Stimulated activated naive CD4-positive, alpha-beta T cell treated with Interleukin-2 at 50 U/mL for 16 hours (primary cell): ENCODE results near the gene SMAGP.
"Not testable (repeated sequence)": the region's sequence is repeated elsewhere in the genome, so short reads cannot be mapped to it uniquely, and the experiment has no call there.

Experiments
- DNase-seq: peaks from one replicate; lab custom pipeline; 2025; lab: John Stamatoyannopoulos, UW

Gene SMAGP

DNA sequence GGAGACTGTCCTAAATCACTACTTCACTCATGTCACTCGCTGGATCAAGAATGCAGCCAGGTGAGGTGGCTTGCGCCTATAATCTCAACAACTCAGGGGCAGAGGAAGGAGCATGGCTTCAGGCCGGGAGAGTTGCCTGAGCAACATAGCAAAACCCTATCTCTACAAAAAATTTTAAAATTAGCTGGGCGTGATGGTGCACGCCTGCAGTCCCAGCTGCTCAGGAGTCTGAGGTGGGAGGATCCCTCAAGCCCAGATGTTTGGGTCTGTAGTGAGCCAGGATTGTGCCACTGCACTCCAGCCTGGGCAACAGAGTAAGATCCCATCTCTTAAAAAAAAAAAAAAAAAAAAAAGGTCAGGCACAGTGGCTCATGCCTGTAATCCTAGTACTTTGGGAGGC lies 5.9 kb downstream of the SMAGP start:
- no peak for DNase-seq

DNA sequence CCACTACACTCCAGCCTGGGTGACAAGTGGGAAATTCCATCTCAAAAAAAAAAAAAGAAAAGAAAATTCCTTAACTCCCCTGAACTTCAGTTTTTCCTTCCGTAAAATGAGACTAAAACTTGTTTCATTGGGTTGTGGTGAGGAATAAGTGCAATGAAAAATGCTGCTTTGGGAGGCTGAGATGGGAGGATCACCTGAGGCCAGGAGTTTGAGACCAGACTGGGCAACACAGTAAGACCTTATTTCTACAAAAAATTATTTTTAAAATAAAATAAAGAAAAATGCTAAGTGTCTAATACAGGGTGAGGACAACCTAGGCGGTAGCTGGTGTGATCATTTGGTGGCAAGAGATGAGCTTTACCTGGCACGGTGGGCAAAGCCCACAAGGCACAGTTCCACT lies 6.9 kb downstream of the SMAGP start:
- no peak for DNase-seq

DNA sequence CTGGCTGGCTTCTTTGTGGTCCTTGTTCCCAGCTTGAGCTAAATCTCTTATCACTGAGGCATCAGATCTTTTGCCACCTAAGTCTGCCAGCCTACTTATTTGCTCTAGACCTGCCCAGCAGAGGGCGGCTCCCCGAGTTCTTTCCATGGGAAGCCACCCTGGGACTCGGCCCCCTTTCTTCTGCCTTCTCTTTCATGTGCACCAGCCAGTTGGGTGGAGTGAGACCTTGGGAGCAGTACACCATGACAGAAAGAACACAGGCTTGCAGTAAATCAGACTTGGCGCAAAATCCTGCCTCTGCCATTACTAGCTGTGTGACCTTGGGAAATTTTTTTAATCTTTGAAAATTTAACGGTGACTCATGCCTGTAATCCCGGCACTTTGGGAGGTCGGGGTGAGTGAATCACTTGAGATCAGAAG lies 7.4 kb downstream of the SMAGP start:
- no peak for DNase-seq

DNA sequence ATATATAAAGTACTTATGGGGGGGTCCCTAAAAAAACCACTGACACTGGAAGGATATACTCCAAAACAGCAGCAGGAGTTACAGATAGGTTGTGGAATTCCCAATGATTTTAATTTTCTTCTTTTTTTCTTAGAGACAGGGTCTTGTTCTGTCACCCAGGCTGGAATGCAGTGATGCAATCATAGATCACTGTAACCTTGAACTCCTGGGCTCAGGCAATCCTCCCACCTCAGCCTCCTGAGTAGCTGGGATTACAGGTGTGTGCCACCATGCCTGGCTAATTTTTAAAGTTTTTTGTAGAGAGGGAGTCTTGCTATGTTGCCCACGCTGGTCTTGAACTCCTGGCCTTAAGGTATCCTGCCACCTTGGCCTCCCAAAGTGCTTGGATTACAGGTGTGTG lies 10.6 kb downstream of the SMAGP start:
- not testable (repeated sequence) for DNase-seq

DNA sequence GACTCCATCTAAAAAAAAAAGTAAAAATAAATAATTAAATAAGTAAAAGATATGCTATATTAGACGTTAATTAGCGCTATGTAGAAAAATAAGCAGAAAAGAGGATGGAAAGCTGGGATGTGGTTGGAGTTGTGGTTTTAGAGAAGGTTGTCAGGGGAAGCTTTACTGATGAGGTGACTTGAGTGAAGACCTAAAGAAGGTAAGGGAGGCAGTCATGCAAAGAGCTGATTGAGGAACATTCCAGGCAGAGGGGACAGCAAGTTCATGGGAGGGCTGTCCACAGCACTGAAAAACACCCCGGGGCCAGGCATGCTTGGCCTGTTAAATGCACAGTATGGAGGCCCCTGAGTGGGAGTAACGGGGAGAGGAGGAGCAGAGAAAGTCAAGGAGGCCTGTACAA lies 15.7 kb downstream of the SMAGP start:
- DNase-seq, result no peak

DNA sequence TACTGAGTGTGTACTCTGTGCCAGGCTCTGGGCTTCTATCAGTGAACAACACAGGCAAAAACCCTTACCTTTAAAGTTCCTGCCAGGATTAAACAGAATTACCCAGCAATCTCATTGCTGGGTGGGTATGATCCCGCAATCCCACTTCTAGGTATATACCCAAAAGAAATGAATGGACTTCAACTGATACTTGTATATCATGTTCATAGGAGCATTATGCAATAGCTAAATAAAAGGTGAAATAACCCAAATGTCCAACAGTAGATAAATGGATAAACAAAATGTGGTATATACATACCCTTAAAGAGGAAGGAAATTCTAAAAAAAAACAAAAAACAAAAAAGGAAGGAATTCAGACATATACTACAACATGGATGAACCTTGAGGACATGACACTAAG lies 16.9 kb downstream of the SMAGP start:
- DNase-seq, result no peak

DNA sequence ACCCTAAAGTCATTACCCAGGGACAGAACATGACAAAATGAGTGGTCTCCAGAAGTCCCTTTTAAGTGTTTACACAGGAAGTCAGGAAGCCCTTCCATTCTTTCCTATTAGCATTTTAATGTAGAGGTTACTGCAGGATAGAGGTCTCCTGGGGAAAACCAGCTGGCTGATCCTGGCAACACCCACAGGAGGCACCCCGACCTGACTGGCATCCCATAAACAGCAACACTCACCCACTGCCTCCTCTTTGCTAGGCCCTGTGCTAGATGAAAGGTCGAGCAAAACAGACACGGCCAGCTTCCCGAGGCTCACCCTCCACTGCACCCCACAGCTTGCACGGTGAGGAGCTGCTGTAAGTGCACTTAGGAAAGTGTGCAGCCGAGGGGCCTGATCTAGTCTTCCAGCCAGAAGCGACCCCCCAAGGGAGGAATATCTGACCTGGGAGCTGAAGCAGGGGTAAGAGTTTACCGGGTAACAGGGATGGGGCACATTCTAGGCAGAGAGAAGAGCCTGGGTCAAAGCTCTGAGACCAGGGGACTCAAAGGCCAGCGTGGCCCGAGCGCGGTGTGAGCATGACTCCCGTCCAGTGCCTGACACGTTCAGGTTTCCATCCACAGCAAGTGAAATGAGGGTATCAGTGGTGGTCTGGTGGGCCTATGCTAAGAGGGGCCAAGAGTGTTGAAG lies 22.6 kb downstream of the SMAGP start:
- DNase-seq, result no peak

DNA sequence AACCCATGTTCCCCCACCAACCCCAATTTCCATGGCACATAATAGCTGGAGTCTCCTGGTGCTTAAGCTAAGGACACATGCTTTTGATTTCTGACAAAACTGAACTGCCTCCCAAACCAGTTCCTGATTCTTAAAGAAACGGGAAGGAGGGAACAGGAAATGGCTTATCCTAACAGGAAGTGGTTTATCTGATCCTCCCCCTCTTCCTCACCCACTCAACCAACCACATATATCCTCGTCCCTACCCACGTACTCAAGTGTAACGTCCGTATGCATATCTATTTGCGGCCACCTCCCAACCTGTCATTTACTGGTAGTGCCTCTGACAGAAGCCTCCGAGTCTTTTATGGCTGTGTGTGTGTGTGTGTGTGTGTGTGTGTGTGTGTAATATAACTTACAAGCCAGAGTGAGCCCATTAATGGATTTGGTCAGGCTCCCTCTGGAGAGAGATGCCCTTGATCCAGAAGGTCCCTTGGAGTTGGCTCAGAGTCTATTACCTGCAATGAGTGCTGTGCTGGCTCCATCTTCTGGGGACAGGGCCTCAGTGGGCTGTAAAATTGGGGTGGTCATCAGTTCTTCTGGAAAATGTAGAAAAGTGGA lies 23.9 kb downstream of the SMAGP start:
- peak; percentile 16 for DNase-seq

DNA sequence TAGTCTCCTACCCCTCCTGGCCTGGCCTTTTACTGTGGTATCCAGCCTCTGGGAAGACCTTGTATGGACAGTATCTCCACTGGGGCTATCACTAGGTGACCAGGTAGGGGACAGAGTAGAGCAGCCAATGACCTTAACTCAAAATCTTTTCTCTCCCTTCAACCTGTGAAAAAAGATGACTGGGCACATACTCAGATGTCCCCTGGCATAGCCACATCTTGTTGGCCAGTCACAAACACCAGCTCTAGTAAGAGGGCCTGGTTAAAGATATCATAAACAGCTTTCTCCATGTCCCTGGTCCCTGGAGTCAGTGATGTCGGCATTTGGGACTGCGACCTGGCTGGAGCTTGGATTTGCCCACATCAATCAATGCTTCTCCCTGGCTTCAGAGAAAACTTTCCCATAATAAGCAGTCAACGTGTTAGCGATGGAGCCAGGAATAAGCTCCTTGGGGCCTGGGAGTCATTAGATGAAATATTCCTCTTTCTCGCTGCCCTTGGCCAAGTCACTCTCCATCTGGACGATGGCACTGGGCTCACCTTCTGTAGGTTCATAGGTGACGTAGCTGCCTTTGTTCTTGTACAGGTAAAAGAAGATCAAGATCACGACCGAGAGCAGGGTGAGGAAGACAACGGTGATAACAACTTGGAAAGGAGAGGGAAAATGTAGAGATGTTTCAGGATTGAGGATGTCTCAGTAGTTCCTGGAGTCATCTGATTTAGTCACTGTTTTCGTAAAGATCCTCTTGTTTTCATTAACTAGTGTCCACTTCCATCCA lies 24.6 kb downstream of the SMAGP start:
- no peak for DNase-seq

DNA sequence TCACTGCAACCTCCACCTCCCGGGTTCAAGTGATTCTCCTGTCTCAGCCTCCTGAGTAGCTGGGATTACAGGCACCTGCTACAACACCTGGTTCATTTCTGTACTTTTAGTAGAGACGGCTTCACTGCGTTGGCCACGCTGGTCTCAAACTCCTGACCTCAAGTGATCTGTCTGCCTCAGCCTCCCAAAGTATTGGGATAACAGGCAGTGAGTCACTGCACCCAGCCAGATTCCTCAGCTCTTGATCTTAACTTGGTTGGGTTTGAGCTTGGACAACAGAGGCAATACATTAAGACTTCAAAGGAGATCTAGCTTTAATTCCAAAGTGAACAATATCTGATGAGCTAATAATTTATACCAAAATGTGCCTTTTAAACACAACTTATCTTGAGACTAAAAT lies 25.9 kb downstream of the SMAGP start:
- no peak for DNase-seq

DNA sequence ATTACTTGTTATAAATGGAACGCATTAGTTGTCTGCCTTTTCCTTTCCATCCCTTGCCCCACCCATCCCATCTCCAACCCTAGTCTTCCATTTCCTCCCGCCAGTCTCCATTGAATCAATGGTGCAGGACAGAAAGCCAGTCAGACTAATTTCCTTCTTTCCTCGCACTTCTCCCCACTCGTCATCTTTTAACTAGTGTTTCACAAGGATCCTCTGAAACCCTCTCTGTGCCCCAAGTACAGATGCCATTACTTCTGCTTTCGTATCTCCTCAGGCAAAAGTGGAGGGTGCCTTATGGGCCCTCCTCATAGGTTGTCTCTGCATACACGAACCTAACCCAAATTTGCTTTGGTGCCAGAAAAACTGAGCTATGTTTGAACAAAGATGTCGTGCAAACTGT lies 27.3 kb downstream of the SMAGP start:
- no peak for DNase-seq

DNA sequence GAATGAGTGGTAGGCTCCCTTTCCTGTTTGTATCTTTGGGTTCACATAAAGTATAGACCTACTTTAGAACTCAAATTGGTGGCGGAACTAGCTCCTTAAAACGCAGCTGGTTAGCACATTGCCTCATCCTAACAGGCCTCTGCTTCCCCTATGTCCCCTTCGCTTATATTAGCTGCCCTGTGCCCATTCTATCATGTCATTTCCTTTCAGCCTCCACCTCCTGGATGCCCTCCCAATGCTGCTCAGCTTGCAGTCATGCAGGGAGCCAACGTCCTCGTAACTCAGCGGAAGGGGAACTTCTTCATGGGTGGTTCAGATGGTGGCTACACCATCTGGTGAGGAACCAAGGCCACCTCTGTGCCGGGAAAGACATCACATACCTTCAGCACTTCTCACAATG lies 28.1 kb downstream of the SMAGP start:
- DNase-seq, result no peak

DNA sequence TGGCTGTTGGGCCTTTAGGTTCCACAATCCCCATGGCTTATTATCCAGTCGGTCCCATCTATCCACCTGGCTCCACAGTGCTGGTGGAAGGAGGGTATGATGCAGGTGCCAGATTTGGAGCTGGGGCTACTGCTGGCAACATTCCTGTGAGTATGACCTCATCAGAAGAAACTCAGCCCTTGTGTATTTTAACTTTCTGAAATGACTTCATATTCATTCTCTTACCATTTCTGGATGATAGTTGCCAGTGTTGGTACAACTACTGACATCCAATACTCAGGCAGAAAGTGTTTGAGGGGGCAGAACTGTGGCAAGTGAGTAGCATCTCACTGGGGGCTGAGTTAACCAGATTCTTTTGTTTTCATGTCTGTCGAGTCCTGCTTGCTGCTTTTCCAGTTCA lies 29.2 kb downstream of the SMAGP start:
- no peak for DNase-seq

DNA sequence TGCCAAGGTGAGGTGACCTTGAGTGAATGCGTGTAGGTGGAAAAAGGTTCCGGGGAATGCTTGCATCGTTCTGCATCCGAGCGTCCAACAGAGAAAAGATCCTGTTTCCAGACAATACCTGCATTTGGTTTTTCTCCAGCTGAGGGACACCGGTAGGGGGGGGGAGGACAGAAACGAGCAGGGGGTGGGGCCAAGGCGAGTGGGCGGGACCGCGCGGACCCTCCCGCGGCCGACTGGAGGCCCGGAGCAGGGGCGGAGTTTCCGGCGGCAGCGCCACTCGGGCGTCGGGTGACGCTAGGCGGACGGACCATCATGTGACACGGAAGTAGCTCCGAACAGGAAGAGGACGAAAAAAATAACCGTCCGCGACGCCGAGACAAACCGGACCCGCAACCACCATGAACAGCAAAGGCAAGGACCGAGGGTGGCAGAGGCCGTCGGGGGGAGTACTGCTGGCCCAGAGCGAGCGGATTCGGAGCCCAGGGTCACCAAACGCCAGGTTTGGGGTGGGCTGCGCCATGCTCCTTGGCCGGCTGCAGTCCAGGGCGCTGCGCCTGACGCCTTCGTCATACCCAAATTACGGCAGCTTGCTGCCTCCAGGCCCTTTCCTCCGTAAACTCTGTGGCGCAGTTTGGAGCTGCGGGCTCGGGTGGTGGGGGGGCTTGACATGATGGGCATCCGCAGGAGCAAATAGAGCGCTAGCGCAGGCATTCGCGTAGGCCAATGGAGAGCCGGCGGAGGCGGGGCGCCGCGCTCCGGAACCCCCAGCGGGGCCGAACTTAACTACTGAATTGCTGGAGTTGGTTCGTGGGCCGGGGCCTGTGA lies 31.5 kb downstream of the SMAGP start, which contains the start of gene DAZAP2:
Gene DAZAP2, plus strand, starts transcription at position 317 of the 825 bp plus-strand sequence. Its CDS starts 82 bp downstream, at position 399.
- peak; percentile 94 for DNase-seq

DNA sequence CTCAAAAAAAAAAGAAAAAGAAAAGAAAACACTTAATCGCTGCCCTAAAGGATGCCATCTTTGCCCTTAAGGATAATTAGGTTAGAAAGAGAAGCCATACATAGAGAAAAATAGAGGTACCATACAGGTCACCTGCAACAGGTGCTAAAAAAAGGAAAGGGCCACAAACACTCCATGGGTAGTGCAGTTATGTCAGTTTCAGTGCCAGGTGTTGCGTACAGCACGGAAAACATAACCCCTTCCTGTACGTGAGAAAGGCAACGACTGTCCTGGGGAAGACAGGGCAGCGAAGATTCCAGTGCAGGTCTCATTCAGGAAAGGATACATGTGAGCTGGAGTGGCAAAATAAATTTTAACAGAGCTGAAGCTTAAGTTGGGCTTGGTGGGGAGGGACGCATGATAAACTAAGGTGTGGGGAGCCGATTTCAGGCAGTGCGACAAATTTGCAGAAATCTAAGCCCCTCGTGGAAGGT lies 32.1 kb downstream of the SMAGP start:
- DNase-seq, result no peak

DNA sequence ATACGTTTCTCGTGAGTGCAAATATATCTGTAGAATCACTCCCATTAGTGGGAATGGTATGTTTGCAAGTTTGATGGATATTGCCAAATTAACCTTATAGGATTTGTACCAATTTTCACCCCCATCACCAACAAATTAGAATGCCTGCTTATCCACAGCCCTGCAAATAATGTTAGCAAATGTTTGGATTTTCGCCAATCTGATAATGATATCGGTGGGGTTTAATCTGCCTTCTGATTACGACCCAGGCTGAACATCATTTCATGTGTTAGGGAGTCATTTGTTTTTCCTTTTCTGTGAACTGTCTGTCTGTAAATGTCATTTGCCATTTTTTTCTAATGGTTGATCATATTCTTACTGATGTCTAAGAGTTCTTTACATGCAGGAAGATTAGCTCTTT lies 35.7 kb downstream of the SMAGP start:
- no peak for DNase-seq

DNA sequence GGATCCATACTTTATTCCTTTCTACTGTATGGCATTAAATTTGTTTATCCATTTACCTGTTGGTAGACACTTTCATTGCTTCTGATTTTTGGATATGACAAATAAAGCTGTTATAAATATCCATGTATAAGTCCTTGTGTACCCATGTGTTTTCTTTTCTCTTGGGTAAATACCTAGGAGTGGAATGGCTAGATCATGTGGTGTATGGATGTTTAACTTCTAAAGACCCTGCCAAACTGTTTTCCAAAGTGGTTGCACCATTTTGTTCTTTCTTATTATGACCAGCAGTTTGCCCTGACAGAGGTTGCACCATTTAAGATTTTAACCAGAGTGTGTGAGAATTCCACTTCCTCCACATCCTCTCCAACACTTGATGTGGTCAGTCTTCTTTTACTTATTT lies 37.6 kb downstream of the SMAGP start:
- no peak for DNase-seq

DNA sequence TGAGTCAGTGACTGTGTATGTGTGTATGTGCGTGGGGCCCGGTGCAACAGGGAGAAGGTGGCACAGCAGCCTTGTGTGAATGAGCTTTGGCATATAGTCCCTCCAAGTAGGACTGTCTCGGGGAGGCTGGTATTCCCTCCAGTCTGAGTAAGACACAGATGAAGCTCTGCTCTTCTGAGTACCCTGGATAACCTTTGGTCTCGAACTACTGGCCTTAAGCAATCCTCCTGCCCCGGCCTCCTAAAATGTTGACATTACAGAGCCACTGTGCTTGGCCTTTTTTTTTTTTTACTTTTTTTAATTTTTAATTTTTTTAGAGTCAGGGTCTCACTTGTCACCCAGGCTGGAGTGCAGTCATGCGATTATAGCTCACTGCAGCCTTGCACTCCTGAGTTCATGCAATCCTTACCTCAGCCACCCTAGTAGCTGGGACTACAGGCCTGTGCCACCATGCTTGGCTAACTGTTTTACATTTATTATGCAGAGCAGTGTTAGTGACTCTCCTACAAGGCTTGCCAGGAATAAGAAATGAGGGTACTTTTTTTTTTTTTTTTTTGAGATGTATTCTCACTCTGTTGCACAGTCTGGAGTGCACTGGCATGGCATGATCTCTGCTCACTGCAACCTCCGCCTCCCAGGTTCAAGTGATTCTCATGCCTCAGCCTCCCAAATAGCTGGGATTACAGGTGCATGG lies 41.0 kb downstream of the SMAGP start:
- no peak for DNase-seq

DNA sequence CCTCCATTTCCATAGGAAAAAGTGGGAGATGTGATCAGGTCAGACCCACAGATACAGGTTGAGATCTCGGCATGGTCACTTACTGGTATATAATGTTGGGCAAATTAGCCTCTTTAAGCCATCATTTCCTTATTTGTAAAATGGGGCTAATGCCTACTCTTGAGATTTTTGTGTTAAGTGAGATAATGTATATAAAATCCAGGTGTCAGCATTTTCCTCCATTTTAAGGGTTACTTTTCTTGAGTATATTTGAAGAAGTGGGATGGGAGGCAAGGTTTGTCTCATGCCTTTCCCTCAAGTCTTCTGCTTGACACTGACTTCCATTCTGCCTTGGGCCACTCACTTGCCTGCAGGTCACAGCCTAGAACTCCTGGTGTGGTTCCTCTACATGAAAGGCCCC lies 42.3 kb downstream of the SMAGP start:
- no peak for DNase-seq

DNA sequence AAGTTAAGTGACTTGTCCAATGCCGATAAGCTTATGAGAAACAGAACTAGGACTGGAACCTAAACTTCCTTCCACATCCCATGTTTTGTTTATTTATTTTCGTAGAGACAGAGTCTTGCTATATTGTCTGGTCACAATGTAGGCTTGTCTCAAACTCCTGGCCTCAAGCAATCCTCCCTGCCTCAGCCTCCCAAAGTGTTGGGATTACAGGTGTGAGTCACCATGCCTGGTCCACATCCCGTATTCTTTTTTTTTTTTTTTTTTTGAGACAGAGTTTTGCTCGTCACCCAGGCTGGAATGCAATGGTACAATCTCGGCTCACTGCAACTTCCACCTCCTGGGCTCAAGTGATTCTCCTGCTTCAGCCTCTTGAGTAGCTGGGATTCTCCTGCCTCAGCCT lies 43.1 kb downstream of the SMAGP start:
- not testable (repeated sequence) for DNase-seq

DNA sequence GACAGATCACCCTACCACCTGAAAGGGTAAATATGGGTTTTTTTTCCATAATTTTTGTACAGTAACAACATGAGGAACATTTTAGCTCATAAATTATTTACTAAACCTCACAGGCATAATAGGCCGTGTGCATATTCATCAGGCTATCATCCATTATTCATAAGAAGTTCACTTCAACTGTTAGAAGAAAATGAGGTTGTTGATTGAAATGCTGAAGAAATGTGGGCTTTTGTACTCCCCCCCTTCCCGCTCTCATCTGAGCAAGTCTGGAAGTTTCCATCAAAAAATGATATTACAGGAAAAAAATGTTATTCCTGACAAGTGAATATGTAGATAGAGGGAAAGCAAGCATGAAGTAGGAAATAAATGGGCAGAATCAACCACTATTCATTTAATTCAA lies 44.4 kb downstream of the SMAGP start:
- DNase-seq, result no peak

DNA sequence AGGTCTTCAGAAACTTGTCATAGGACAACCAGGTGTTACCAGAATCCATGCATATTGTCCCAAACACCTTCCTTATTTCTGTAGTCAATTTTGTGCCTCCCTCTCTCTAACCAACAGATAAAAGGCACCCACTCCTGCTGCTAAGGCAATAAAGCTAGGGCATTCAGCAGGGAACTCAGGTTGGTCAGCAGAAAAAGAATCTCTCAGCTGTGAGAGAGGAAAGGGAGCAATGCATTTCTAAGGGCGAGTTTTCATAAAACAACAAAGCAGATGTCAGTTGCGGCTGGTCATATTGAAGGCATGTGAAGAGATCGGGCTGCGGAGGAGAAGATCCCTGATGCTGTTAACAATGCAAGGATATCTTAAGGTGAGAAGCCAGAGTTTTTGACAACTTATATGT lies 45.0 kb downstream of the SMAGP start:
- DNase-seq, result no peak
